ENCODE measurements around the gene BTG1. TPM values are rescaled to one million over a fixed set of nuclear protein-coding genes. Genes with fewer than 3 reads are reported as not detected.

Gene BTG1
- total and polyA plus RNA-seq, 8 donors, result 87.9 to 308 (median 262) TPM

GRCh38 chr12:92167075-92167474 is 21.4 kb upstream of the BTG1 start:
- no peak for TF ChIP-seq CTCF (IDR thresholded peaks at IDR 0.05)
- Histone ChIP-seq H3K27ac (no peak overlapping the region), H3K4me1 (no peaks in the 10 kb centered on the region), H3K27me3 (no peaks in the 10 kb centered on the region), H3K4me3 (no peak overlapping the region), H3K9me3 (no peaks in the 10 kb centered on the region), H3K36me3 (no peaks in the 10 kb centered on the region)
- ATAC-seq (no peak), DNase-seq (no peak)
- intact Hi-C loops (cut with DNase I), result no loop called here

GRCh38 chr12:92164712-92165111 is 19.1 kb upstream of the BTG1 start:
- intact Hi-C loops (cut with DNase I), result no loop called here
- DNase-seq (no peak), ATAC-seq (no peak)
- no peak for TF ChIP-seq CTCF (IDR thresholded peaks at IDR 0.05)
- Histone ChIP-seq H3K27me3 (no peaks in the 10 kb centered on the region), H3K27ac (no peak overlapping the region), H3K36me3 (no peaks in the 10 kb centered on the region), H3K4me1 (peaks cover 0 to under 1% of the 10 kb centered on the region in 2 donors), H3K4me3 (no peak overlapping the region), H3K9me3 (no peaks in the 10 kb centered on the region)

- ATAC-seq (peak; percentile 17), DNase-seq (no peak)
- no peaks in the 10 kb centered on the region for H3K9me3 ChIP-seq
- no peak overlapping the region for H3K4me3 ChIP-seq
- H3K27me3 ChIP-seq, result no peaks in the 10 kb centered on the region
- intact Hi-C loops (cut with DNase I), result no loop called here
- peaks cover 4 to 16% of the 10 kb centered on the region in 2 donors for H3K4me1 ChIP-seq
- TF ChIP-seq CTCF (IDR thresholded peaks at IDR 0.05), result no peak
- H3K27ac ChIP-seq, result no peak overlapping the region
- H3K36me3 ChIP-seq, result no peaks in the 10 kb centered on the region
Observed at GRCh38 chr12:92162079-92162478, 16.4 kb upstream of the BTG1 start.

GRCh38 chr12:92158796-92159439 is 13.3 kb upstream of the BTG1 start:
- H3K9me3 ChIP-seq, result no peaks in the 10 kb centered on the region
- H3K27me3 ChIP-seq, result no peaks in the 10 kb centered on the region
- DNase-seq (peak in 1 of 4 donors; percentile 4), ATAC-seq (peak; percentile 27)
- intact Hi-C loops (cut with DNase I), result no loop called here
- no peak for TF ChIP-seq CTCF (IDR thresholded peaks at IDR 0.05)
- no peak overlapping the region for H3K4me3 ChIP-seq
- H3K4me1 ChIP-seq, result peaks cover 4 to 16% of the 10 kb centered on the region in 2 donors
- H3K27ac ChIP-seq, result peak overlapping the region in 1 of 2 donors; percentile 53
- H3K36me3 ChIP-seq, result no peaks in the 10 kb centered on the region

- DNase-seq (no peak), ATAC-seq (no peak)
- intact Hi-C loops (cut with DNase I), result no loop called here
- Histone ChIP-seq H3K27ac (no peak overlapping the region), H3K4me3 (no peak overlapping the region), H3K36me3 (no peaks in the 10 kb centered on the region), H3K9me3 (no peaks in the 10 kb centered on the region), H3K4me1 (peaks cover 4 to 16% of the 10 kb centered on the region in 2 donors), H3K27me3 (no peaks in the 10 kb centered on the region)
- no peak for TF ChIP-seq CTCF (IDR thresholded peaks at IDR 0.05)
Observed at GRCh38 chr12:92156704-92157395, 11.2 kb upstream of the BTG1 start.

All from left lung (tissue), 10 donors.